NCI-H524 treated with DMSO at 0.1 percent for 48 hours (cell line): ENCODE measurements around the gene CDC42EP4.
"Not testable (repeated sequence)": the region's sequence is repeated elsewhere in the genome, so short reads cannot be mapped to it uniquely, and the experiment has no call there.

Experiments used
- DNase-seq: peaks from one replicate; lab custom pipeline; 2025; lab: John Stamatoyannopoulos, UW

Gene CDC42EP4

GRCh38 chr17:73279704-73280103 is 32.1 kb downstream of the CDC42EP4 start:
- no peak for DNase-seq

GRCh38 chr17:73278465-73279453 is 33.0 kb downstream of the CDC42EP4 start:
- peak; percentile 100 for DNase-seq

GRCh38 chr17:73278049-73278464 is 33.7 kb downstream of the CDC42EP4 start:
- DNase-seq, result no peak

- DNase-seq, result no peak
These were observed 37.3 kb downstream of the CDC42EP4 start for GRCh38 chr17:73274490-73274889.

- DNase-seq, result no peak
These were observed 38.9 kb downstream of the CDC42EP4 start for GRCh38 chr17:73272906-73273218.

GRCh38 chr17:73271072-73271471 is 40.7 kb downstream of the CDC42EP4 start:
- no peak for DNase-seq

GRCh38 chr17:73269791-73270190 is 42.0 kb downstream of the CDC42EP4 start:
- no peak for DNase-seq

- no peak for DNase-seq
These were observed 42.5 kb downstream of the CDC42EP4 start for GRCh38 chr17:73269329-73269615.

GRCh38 chr17:73268582-73269328 is 43.0 kb downstream of the CDC42EP4 start:
- DNase-seq, result no peak

GRCh38 chr17:73267648-73268537 is 43.9 kb downstream of the CDC42EP4 start:
- DNase-seq, result no peak

GRCh38 chr17:73266796-73267195 is 45.0 kb downstream of the CDC42EP4 start:
- no peak for DNase-seq

GRCh38 chr17:73265646-73266640 is 45.9 kb downstream of the CDC42EP4 start:
- DNase-seq, result no peak

- not testable (repeated sequence) for DNase-seq
These were observed 47.4 kb downstream of the CDC42EP4 start for GRCh38 chr17:73264448-73264847.

GRCh38 chr17:73262676-73263642 is 48.8 kb downstream of the CDC42EP4 start:
- DNase-seq, result no peak

- DNase-seq, result no peak
These were observed 49.7 kb downstream of the CDC42EP4 start for GRCh38 chr17:73261952-73262675.

GRCh38 chr17:73261617-73261951 is 50.2 kb downstream of the CDC42EP4 start, which contains the start of gene CPSF4L:
Gene CPSF4L, minus strand, starts transcription at chr17:73261880. Its CDS starts 62 bp downstream, at chr17:73261818.
- no peak for DNase-seq

- no peak for DNase-seq
These were observed 54.3 kb downstream of the CDC42EP4 start for GRCh38 chr17:73257516-73257915.

GRCh38 chr17:73256220-73256619 is 55.6 kb downstream of the CDC42EP4 start:
- DNase-seq, result no peak

GRCh38 chr17:73255671-73256181 is 56.1 kb downstream of the CDC42EP4 start:
- no peak for DNase-seq
